ENCODE measurements around the gene IL18R1.

The IL18R1 gene

DNA sequence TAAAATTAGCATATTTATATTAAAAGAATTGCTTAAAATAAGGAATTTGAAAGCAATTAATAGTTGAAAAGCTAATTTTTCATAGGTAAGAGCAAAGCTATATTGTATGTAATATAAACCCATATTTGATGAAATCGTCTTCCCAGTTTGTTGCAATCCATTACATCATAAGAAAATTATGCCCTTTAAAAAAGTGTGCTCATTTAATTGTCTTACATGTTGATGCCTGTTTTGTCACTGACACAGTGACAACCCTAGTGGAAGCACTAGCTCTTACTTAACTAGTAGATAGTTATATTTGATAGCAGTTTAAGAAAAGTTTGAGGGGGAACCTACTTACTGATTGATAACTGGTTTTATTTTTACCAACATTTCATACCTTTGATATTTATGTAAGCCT, 37.3 kb downstream of the IL18R1 start:
- no peak for DNase-seq

DNA sequence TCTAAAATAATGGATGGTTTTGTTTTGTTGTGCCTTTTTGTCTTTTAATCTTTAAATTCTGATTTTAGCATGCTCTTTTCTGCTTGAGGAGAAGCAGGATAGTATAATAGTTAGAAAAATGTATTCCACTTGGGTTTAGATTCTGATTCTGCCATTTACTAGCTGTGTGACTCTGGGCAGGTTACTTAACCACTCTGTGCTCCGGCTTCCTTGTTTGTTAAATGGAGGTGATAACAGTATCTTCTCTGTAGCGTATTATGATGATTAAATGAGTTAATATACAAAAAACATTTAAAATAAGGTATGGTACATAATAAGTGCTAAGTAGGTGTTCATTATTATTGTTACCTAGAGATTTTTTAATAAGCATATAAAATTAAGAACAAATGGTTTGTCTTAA, 40.4 kb downstream of the IL18R1 start:
- no peak for DNase-seq

DNA sequence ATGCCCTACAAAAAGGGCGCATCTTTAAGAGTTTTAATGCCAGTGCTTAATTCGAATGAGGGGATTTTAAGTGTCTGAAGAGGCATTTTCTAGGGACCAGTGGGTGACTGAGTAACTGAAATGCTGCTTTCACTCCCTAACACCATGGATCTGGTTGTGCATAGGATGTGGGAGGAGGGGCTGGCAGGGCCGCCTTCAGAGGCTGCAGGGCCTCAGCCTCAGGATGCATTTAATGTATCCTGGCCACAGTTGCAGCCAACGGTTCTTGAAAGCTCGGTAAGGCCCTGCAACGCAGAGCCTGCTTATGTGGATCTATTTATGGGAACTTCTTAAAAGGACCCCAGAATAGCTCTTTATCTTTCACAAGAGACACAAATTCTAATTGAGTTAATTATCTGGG, 41.6 kb downstream of the IL18R1 start:
- no peak for DNase-seq

DNA sequence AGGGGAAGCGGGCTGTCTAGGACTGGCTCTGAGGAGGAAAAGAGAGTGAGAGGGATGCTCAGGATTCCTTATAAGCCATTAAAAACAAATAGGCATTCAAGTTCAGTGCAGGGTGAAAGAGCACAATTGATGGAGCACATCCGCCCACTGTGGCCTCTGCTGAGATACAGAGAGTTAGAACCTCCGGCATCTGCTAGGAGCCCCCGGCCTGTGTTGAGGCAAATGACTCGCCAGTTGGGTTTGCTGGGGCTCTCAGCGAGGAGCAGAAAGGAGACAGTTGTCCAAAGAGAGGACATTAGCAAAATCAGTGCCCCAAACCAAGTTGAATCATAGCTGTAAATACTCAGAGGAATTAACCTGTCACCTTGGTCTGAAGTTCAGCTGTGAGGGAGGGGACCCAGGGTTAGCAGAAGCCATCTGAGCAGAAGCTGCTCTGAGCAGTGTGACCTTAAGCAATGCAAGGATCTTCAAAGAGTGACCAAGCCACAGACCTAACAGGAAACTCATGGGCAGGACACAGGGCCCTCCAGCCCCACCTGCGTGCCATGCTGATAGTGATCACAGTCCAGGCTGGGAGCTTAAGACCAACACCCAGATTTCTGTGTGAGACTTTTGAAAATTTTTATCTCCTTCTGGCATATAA, 44.0 kb downstream of the IL18R1 start:
- no peak for DNase-seq

DNA sequence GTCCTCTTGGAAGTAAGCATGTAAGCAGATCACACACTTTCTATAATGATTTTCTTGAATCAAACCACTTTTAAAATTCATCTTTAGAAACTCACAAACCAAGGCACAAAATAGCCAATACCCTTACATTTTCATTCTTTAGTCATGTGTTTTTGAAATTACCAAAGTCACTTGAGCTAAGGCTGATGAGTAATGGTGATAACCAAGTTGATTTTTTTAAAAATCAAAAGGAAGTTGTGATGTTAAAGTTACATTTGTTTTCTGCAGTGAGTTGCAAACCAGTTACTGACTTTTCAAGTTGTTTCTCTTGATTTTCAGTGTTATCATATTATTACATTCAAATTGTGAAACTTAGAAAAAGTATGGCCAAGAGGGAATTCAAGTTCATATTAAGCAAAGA, 45.9 kb downstream of the IL18R1 start:
- no peak for DNase-seq

DNA sequence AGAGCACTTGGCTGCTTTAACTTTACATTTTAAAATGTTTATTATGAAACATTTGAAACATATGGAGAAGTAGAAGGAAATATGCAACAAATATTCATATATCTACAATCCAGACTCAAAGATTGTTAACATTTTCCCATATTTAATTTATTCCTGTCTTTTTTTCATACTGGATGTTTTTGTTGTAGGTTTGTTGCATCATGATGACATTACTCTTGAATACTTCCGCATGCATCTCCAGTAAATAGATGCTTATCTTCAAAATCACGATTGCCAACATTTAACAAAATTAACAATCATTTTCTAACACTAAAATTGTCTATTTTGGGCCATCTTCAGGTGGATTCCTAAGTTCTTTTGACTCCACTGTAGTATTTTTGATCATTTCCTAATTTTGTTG, 46.3 kb downstream of the IL18R1 start:
- DNase-seq = no peak

DNA sequence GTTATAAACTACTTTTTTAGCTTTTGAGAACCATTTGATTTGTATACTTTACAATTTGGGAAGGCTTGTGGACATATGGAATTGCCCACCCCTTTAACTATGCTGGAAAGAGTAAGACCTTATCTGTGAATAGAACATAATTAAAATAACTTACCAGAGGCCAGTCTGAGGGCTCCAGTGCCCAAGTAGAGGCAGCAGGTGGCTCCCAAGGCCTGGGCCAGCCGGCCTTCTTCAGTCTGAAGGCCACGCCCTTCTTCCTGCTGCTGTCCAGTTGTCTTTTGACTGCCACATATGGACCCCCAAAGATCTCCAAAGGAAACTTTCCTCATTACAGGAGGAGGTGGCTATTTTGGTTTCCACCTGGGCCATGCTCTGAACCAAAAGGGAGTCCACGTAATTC, 55.4 kb downstream of the IL18R1 start:
- DNase-seq = no peak

DNA sequence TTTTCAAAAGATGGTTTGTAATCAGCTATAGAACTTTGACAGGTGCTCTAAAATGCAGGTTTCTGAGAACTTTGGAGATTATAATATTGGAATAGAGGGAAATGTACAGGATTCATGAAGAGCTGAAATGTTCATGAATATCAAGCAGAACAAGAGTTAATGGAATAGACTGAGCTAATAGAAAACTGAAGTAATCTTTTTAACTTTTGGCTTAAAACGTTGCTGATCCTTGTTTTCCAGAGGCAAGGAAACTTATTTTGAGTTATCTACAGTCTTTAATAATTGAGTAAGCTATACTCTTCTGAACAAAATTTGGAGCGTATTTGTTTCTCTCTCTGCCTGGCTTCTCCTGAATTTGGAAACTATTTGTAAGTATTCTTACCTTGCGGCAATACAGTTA, 56.6 kb downstream of the IL18R1 start:
- no peak for DNase-seq

DNA sequence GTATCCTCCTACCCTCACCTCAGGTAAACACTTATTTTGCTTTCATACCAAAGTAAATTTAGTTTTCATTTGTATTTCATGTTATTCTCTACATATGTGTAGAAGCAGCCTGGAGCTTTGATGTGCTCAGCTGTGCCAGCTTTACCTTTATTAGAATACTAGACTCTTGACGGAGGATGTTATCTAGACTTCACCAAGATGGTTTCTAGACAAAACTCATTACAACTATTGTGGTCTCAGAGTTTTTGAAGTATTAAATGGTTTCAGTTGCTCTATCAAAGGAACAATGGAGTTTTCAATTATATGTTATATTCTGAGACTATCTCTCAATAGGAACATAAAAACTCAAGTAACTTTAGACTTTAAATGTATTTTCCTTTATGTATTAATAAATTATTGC, 62.4 kb downstream of the IL18R1 start:
- DNase-seq = no peak

DNA sequence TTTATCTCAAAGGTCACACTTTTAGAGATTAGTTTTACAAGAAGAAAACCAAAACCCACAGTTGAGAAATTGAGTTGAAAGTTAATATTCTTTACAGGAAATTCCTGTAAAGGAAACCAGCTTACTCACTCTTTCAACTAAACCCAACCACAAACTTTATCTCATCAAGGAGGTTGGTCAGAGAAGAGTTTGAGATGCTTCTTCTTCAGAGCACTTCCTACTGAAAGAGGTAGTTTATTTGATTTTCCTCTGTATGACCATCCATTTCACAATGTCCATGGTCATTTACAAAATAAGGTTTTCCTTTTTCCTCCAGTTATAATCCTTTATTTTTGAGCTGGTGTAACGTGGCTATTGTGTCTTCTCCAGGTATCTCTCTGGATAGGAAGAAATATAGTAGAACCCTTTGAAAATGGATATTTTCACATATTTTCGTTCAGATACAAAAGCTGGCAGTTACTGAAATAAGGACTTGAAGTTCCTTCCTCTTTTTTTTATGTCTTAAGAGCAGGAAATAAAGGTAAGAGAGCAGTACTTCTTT, 62.9 kb downstream of the IL18R1 start:
- no peak for DNase-seq

DNA sequence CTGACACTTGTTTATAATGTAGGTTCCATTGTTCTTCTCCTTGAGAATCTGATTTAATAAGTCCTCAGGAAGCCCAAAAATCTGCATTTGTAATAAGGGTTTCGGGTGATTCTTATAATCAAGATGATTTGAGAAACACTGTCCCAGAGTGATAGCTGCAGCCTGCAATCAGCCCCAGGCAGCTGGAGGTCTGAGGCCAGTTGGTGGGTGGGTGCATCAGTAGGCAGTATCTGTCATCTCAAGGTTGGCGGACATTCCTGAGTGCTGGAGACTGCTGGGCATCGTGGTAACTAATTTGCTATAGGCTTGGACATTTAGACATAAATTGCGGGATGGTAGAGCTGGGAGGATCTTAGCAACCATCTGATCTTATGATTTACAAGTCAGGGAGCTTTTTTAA, 64.7 kb downstream of the IL18R1 start:
- DNase-seq = no peak

DNA sequence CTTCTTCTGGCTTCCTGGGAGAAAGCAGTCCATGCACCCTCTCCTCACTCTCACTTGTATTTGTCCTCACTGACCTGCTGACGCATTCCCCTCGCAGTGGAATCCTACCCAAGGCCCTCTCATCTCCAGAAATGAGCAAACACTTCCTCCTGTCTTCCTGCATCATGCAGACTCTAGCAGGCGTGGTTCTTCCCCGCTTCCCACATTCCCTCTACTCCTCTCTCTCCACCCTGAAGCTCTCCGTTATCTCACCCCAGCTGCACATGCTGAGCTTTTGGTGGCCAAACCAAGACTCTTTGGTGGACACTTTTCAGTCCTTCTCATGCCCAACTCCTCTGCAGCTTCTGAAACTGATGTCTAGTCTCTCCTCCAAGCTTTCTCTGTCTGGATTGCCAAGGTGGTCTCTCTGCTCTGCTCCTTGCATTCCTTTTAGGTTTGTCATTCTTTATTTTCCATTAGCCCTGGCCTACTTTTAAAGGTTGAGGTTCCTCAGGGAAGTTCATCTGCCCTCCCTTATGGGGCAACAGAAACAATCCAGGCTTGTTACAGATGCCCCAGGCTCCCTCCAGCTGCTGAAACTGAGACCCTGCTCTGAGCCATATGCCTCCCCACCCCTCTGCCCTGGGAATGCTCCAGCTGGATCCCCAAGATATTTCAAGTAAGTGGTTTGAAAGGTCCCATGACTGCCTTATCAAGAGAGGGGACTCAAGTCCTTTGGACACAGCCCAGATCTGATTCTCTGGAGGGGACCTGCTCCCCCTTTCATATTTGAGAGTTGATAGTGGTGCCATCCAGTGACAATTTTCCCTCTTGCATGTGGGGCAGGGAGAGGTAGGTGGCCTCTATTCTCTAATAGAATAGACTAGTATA, 66.5 kb downstream of the IL18R1 start:
- DNase-seq = no peak

DNA sequence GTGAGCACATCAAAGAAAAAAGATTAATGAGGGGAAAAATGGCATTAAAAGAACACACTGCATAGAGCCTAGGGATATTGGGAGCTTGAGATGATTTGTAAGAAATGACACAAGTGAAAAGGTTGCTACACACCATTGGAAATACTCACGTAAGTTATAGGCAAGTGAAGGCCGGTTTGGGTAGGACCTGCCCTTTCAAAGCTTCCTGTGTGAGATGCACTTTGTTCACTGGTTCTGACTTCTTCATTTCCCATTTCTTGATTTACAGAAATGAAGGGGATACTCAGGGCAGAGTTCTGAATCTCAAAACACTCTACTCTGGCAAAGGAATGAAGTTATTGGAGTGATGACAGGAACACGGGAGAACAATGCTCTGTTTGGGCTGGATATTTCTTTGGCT, 67.3 kb downstream of the IL18R1 start, which contains the start of gene IL18RAP:
Gene IL18RAP, plus strand, starts transcription at position 251 of the 400 bp plus-strand sequence. Its CDS starts 118 bp downstream, at position 369.
- no peak for DNase-seq

DNA sequence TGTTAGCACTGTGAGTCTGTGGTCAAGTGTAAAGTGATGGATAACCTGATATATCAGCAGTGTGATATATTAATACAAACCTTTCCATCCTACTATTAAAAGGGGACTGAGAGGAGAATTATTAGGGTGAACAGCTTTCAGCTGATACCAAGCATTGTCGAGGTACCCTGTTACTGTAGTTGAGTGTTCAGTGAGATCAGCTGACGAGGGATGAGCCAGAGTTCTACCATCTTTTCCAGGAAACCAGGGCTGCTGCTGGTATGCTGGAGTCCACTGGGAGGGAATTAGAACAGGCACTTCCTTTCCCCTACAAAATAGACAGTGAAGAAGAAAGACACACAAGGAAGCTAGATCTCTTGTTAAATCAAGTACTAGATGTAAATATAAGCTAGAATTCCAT, 67.8 kb downstream of the IL18R1 start:
- DNase-seq = no peak

DNA sequence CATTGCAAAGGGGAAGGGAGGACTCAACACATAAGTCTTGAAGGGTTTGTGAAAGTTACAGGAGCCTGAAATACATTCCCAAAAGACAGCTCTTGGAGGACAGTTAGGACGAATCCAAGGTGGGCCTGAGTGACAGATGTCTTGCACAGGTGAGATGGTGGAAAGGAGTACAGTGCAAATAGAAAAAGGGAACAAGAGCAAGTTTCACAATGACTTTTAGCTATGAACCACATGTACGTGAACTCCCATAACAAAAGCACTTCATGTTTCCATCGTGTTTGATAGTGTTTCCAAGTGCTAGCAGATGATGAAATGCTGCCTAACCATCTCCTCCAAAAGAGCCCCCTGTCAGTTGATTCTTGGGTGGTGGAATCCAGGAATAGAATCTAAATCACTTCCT, 69.2 kb downstream of the IL18R1 start:
- no peak for DNase-seq

DNA sequence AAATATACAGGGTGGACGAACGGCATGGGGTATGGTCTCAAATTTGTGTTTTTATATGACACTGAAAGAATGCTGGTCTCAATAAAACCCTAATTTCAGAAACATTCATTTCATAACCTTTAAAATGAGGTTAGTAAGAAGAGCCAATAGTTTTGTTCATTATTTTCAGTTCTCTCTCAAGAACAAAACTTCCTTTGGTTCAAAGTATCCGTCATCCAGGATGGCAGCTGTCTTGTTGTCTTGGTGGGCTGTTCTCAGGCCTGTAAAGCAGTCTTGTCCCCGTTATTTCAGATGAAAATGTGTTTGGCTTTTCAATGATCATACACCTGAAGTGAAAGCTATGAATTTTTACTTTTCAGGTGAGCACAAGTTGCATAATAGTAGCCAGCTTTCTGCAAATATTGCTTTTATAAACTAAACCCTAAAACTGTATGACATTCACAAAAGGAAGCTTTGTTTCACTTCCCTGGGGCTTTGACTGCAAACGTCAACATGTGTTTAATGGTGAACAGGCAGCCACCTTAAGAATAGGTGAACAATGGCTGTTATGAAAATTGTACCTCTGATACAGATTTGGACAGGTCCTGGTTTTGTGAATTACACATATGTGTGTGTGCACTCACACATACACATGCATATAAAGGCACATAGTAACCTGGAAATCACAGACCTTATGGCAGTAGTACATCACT, 70.0 kb downstream of the IL18R1 start:
- no peak for DNase-seq

DNA sequence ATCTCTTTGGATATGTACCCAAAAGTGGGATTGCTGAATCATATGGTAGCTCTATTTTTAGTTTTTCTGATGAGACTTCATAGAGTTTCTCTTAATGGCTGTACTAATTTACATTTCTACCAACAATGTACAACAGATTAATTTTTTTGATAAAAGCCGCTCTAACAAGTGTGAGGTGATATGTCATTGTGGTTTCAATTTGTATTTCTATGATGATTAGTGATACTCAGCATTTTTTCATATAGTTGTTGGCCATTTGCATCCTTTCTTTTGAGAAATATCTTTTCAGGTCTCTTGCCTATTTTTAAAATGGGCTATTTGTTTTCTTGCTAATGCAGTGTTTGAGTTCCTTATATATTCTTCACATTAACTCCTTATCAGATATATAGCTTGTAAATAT, 71.7 kb downstream of the IL18R1 start:
- no peak for DNase-seq

DNA sequence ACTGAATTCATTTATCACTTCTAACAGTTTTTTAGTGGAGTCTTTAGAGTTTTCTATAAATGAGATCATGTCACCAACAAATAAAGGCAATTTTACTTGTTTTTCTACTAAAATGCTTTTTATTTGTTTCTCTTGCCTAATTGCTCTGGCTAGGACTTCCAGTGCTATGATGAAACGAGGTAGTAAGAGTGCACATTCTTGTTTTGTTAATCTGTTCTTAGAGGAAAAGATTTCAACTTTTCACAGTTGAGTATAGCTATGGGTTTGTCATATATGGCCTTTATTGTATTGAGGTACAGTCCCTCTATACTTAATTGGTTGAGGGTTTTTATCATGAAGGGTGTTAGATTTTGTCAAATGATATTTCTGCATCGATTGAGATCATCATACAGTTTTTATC, 73.0 kb downstream of the IL18R1 start:
- DNase-seq = no peak

DNA sequence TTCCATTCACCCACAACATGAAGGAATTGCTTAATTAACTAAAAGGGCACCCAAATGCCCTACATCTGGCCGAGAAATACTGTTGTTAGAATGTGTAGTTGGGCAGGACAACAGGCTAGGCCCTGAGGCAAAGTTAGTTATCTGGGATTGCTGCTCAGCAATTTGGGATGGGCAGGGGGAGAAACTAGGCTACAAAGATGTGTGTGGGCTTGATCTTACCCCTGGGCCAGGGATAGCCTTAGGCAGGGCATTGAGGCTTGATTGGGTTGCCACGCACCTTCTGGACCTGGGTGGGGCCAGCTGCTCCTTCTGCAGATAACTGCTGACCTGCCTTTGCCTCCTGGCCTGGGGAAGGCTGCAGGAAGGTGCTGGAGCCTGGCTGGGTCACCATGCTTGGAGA, 76.8 kb downstream of the IL18R1 start:
- no peak for DNase-seq

DNA sequence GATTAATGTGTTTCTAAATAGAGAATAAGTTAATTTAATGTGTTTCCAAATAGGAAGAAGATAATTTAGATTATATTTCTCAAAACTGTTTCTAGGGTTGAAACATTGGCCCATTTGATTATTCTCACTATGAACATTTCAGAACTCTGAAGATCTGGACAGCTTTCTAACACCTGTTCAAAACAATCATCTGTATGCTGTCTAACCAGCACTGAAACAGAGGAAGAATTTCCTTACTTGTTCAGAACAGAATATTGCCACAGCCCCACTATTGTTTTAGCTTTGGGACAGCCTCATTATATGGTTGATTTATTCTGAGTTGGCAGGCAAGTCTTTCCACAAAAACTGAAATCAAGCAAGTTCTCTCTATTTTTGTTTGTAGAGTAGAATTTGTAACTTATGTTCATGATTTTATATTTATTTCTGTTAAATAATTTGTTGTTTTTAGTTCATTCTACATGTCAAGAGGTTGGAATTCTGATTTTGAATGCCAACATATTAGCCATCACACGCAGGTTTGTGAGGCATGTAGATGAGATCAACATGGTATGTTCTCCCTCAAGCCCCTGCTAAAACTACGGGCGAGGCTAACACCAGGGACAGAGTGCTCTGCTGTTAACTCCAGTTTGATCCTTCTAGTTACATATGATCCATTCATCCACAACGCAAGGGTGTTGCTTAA, 78.5 kb downstream of the IL18R1 start:
- DNase-seq = no peak

DNA sequence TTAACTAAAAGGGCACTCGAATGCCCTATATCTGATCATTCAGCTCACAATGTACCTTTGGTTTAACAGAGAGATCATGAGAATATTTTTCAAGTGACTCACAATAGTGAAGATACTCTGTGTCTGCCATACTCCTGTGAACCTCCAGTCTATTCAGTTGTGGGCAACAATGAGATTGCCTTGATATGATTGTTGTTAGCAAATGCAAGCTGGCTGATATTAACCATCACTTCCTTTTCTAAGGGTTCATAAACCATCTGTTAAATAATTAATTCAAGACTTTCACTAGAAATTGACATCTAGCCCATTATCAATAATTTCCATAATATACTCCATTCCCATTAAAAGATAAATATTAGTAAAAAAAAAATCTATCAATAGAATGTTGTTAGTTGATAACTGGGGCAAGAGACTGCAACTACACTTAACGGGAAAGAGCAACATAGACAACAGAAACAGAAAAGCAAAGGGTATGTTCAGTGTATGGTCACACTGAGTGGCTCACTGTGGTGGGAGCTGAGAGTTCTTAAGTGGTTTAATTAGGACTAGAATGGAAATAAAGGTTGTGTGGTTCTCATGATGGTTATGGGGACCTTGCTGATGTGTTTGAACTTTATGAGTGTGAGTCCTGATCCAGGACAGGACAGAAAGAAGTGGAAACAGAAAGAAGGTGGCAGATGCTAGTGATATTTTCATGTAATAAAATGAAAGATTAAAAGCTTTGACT, 79.2 kb downstream of the IL18R1 start:
- no peak for DNase-seq

DNA sequence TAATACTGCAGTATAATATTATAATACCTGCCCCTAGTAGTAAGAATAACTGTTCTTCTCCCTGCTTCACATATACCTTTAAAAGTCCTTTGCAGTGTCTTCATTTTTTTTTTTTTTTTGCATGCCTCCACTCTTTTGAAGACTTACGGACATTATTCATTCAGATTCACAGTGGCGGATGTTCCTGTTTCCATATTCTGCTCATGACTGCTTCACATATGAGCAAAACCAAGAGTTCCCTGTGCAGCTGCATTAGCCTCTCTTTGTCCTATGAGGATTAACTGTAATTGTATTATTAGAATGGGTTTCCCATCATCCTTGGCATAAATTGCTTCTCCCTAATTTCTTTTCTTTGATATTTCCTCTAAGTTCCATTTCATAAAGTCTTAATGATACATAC, 80.1 kb downstream of the IL18R1 start:
- no peak for DNase-seq

Data from activated effector memory CD4-positive, alpha-beta T cell treated with anti-CD3 and anti-CD28 coated beads, Interleukin-2, amount 50 U/mL, for 16 hours (primary cell).